ENCODE results near the gene SELPLG. TPM values are rescaled to one million over a fixed set of nuclear protein-coding genes. Genes with fewer than 3 reads are reported as not detected.
A peak's percentile ranks its signal among the peaks of the same experiment; 100 is the strongest.

SELPLG gene
- total and polyA plus RNA-seq, 2 of the 4 experiments (the other 2 are of a cell fraction): 3.2 to 10.8 TPM

GRCh38 chr12:108580531-108580930 lies 53.2 kb downstream of the SELPLG start:
- H3K36me3 ChIP-seq (ENCODE audit: control insufficient read depth, insufficient read depth, low read length): no peaks in the 10 kb centered on the region
- no peak overlapping the region for H3K9ac ChIP-seq (ENCODE audit: low read depth, low read length)
- H2AK5ac ChIP-seq (ENCODE audit: low read depth, low read length): no peak overlapping the region; the same call in 1 of the 2 replicates
- H2BK5ac ChIP-seq (ENCODE audit: low read depth, low read length, poor library complexity, severe bottlenecking): no peak overlapping the region
- no CpG with 5 or more reads among the region's 3 CpGs for WGBS, 2 experiments (ENCODE audit: extremely low coverage in 2 of 2, insufficient read length in 1 of 2)
- H3K79me1 ChIP-seq (ENCODE audit: low read depth in 1 of 2, low read length in 2 of 2): no peaks in the 10 kb centered on the region
- H3K9me1 ChIP-seq (ENCODE audit: insufficient read depth, low read length): no peaks in the 10 kb centered on the region; the same call in none of the 2 replicates
- peaks cover 3% of the 10 kb centered on the region; the same call in 1 of the 2 replicates for H3K4me1 ChIP-seq (ENCODE audit: control insufficient read depth, insufficient read depth, low read length)
- H3K23ac ChIP-seq (ENCODE audit: low read depth, low read length): no peak overlapping the region
- H4K8ac ChIP-seq (ENCODE audit: low read depth in 2 of 2, low read length in 2 of 2): no peak overlapping the region
- peaks cover 2% of the 10 kb centered on the region for H3K27me3 ChIP-seq (ENCODE audit: control insufficient read depth, insufficient read depth, low read length)
- intact Hi-C loops (cut with micrococcal nuclease) (no loop called here), in situ Hi-C loops (cut with MboI; ENCODE audit: low sequenced_read_pairs) (no loop called here), dilution Hi-C loops (cut with HindIII; ENCODE audit: low sequenced_read_pairs, unreplicated experiment) (no loop called here)
- no peak overlapping the region for H3K4me3 ChIP-seq (ENCODE audit: insufficient read depth, low read depth, low read length)
- no peak overlapping the region for H4K91ac ChIP-seq (ENCODE audit: insufficient read depth, low read depth, low read length)
- ATAC-seq (ENCODE audit: low read depth) (no peak), DNase-seq (no peak)
- no TSS peak for BruUV-seq (replicated peaks)
- ChIA-PET CTCF (no interaction called here), POLR2A (ENCODE audit: unreplicated experiment) (no interaction called here)
- no peak overlapping the region for H3K56ac ChIP-seq (ENCODE audit: extremely low read depth, insufficient read depth, low read length)
- no peak overlapping the region for H3K27ac ChIP-seq (ENCODE audit: insufficient read depth, low read length)
- no peak overlapping the region for H3K4me2 ChIP-seq (ENCODE audit: low read depth, low read length)
- no peak overlapping the region for H2AK9ac ChIP-seq (replicated peaks; ENCODE audit: low read depth, low read length, poor library complexity)
- H2BK20ac ChIP-seq (ENCODE audit: low read depth, low read length): no peak overlapping the region; the same call in 1 of the 2 replicates
- no peak overlapping the region; the same call in 1 of the 2 replicates for H3K4ac ChIP-seq (ENCODE audit: low read depth, low read length)
- H3K14ac ChIP-seq (replicated peaks; ENCODE audit: low read depth, low read length): 0 out of 2 replicates have a peak overlapping the region, but pooled peaks have one; percentile 14
- no peak overlapping the region for H3K18ac ChIP-seq (ENCODE audit: low read depth, low read length)
- no peak overlapping the region for H2AFZ ChIP-seq (replicated peaks; ENCODE audit: low read length, poor library complexity)
- peak overlapping the region; percentile 19; the same call in 1 of the 2 replicates for H2BK120ac ChIP-seq (ENCODE audit: low read depth, low read length)
- H4K5ac ChIP-seq (ENCODE audit: low read depth, low read length): no peak overlapping the region
- 0 out of 3 replicates have a peak overlapping the region, but pooled peaks have one; percentile 56 for H2BK15ac ChIP-seq (ENCODE audit: low read depth, low read length)
- no peaks in the 10 kb centered on the region for H3K9me3 ChIP-seq (ENCODE audit: control insufficient read depth, insufficient read depth, low read length)
- TF ChIP-seq CEBPB (IDR thresholded peaks at IDR 0.05; ENCODE audit: low read depth, low read length) (no peak), MAFK (IDR thresholded peaks at IDR 0.05; ENCODE audit: low read depth, low read length) (no peak), POLR2A (IDR thresholded peaks at IDR 0.05; ENCODE audit: low read depth, low read length) (no peak), SMC3 (IDR thresholded peaks at IDR 0.05; ENCODE audit: low read depth, low read length) (no peak), MXI1 (IDR thresholded peaks at IDR 0.05; ENCODE audit: borderline replicate concordance, low read depth, low read length) (no peak), RAD21 (IDR thresholded peaks at IDR 0.05; ENCODE audit: low read length) (no peak), NFE2L2 (IDR thresholded peaks at IDR 0.05; ENCODE audit: low read depth, low read length) (no peak), RFX5 (IDR thresholded peaks at IDR 0.05; ENCODE audit: low read depth, low read length) (no peak)
- TF ChIP-seq, protein P1, sequence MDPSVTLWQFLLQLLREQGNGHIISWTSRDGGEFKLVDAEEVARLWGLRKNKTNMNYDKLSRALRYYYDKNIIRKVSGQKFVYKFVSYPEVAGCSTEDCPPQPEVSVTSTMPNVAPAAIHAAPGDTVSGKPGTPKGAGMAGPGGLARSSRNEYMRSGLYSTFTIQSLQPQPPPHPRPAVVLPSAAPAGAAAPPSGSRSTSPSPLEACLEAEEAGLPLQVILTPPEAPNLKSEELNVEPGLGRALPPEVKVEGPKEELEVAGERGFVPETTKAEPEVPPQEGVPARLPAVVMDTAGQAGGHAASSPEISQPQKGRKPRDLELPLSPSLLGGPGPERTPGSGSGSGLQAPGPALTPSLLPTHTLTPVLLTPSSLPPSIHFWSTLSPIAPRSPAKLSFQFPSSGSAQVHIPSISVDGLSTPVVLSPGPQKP (IDR thresholded peaks at IDR 0.05; ENCODE audit: borderline replicate concordance, low read depth, low read length): no peak
- TF ChIP-seq, protein P2, sequence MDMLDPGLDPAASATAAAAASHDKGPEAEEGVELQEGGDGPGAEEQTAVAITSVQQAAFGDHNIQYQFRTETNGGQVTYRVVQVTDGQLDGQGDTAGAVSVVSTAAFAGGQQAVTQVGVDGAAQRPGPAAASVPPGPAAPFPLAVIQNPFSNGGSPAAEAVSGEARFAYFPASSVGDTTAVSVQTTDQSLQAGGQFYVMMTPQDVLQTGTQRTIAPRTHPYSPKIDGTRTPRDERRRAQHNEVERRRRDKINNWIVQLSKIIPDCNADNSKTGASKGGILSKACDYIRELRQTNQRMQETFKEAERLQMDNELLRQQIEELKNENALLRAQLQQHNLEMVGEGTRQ (IDR thresholded peaks at IDR 0.05; ENCODE audit: low read depth, low read length): no peak
- TF ChIP-seq, protein P3, sequence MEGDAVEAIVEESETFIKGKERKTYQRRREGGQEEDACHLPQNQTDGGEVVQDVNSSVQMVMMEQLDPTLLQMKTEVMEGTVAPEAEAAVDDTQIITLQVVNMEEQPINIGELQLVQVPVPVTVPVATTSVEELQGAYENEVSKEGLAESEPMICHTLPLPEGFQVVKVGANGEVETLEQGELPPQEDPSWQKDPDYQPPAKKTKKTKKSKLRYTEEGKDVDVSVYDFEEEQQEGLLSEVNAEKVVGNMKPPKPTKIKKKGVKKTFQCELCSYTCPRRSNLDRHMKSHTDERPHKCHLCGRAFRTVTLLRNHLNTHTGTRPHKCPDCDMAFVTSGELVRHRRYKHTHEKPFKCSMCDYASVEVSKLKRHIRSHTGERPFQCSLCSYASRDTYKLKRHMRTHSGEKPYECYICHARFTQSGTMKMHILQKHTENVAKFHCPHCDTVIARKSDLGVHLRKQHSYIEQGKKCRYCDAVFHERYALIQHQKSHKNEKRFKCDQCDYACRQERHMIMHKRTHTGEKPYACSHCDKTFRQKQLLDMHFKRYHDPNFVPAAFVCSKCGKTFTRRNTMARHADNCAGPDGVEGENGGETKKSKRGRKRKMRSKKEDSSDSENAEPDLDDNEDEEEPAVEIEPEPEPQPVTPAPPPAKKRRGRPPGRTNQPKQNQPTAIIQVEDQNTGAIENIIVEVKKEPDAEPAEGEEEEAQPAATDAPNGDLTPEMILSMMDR (conservative IDR thresholded peaks at IDR 0.05; ENCODE audit: low read depth, low read length): no peak
- no peaks in the 10 kb centered on the region for H4K20me1 ChIP-seq (ENCODE audit: insufficient read depth, low read length)

Data from IMR-90 (cell line).